SK-N-SH (cell line): Measurements from ENCODE around the gene ACER3.

Experiments used
- TF ChIP-seq, protein P1 (sequence below): IDR thresholded peaks from 2 replicates; pipeline ENCODE4 v1.4.0; 2012; ENCODE audit warnings: low read depth
- TF ChIP-seq, protein P2 (sequence below): fragments of 200-600 bp; sonication (generic); IDR thresholded peaks from 2 replicates; pipeline ENCODE4 v1.6.1; 2017; ENCODE audit warnings: antibody characterized with exemption, mild to moderate bottlenecking, moderate library complexity

DNA sequence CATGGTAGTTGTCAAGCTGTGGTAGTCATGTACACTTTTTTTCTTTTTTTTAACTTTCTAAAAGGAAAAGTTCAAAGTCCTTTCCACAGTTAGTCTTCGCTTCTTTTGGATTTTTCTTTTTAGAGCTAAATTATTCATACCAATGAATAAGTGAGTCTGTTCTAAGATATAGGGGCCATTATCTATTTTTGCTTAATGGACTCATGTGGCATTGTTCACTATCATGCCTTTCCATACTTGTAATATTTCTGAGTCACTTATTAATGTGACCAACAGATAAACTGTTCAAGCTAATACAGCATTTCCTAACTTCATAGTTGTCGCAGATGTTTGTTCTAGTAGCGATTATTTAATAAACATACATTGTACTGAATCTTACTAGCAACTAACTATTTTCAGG lies 165.5 kb downstream of the ACER3 start:
- TF ChIP-seq, protein P1, sequence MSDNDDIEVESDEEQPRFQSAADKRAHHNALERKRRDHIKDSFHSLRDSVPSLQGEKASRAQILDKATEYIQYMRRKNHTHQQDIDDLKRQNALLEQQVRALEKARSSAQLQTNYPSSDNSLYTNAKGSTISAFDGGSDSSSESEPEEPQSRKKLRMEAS: no peak
- TF ChIP-seq, protein P2, sequence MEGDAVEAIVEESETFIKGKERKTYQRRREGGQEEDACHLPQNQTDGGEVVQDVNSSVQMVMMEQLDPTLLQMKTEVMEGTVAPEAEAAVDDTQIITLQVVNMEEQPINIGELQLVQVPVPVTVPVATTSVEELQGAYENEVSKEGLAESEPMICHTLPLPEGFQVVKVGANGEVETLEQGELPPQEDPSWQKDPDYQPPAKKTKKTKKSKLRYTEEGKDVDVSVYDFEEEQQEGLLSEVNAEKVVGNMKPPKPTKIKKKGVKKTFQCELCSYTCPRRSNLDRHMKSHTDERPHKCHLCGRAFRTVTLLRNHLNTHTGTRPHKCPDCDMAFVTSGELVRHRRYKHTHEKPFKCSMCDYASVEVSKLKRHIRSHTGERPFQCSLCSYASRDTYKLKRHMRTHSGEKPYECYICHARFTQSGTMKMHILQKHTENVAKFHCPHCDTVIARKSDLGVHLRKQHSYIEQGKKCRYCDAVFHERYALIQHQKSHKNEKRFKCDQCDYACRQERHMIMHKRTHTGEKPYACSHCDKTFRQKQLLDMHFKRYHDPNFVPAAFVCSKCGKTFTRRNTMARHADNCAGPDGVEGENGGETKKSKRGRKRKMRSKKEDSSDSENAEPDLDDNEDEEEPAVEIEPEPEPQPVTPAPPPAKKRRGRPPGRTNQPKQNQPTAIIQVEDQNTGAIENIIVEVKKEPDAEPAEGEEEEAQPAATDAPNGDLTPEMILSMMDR: no peak
